ENCODE results near the gene DPF3. TPM values are rescaled to one million over a fixed set of nuclear protein-coding genes. Genes with fewer than 3 reads are reported as not detected.
"Not testable (repeated sequence)": the region's sequence is repeated elsewhere in the genome, so short reads cannot be mapped to it uniquely, and the experiment has no call there.

Gene DPF3
- total and polyA plus RNA-seq, 2 donors (not counting 1 experiment from before 2014, with no cell fraction given): 7.6 to 13.7 TPM

- no peaks in the 10 kb centered on the region for H4K20me1 ChIP-seq (ENCODE audit: control insufficient read depth, extremely low read depth, insufficient read depth, low read length)
These were observed 141.9 kb downstream of the DPF3 start for GRCh38 chr14:72752034-72752412.

GRCh38 chr14:72751276-72752033, 142.4 kb downstream of the DPF3 start:
- Histone ChIP-seq H4K20me1 (ENCODE audit: control insufficient read depth, extremely low read depth, insufficient read depth, low read length) (no peaks in the 10 kb centered on the region), H3K4me3 (replicated peaks in 1 of 4; ENCODE audit: control extremely low read depth in 1 of 4, insufficient read depth in 1 of 4, low read depth in 3 of 4, low read length in 4 of 4) (no peak overlapping the region), H2AFZ (ENCODE audit: low read length) (no peak overlapping the region), H3K9me3 (ENCODE audit: control insufficient read depth, insufficient read depth, low read depth, low read length) (no peaks in the 10 kb centered on the region), H3K9ac (ENCODE audit: insufficient read depth, low read length) (no peak overlapping the region), H3K27ac (ENCODE audit: insufficient read depth, low read length) (no peak overlapping the region), H3K4me1 (ENCODE audit: control insufficient read depth, extremely low read depth, insufficient read depth, low read length) (peaks cover 8% of the 10 kb centered on the region), H3K4me2 (ENCODE audit: extremely low read depth, insufficient read depth, low read length) (no peak overlapping the region), H3K79me2 (ENCODE audit: control insufficient read depth, insufficient read depth, low read length) (no peaks in the 10 kb centered on the region), H3K27me3 (ENCODE audit: control insufficient read depth, insufficient read depth, low read length) (no peaks in the 10 kb centered on the region), H3K36me3 (ENCODE audit: control insufficient read depth, insufficient read depth, low read length) (peaks cover 8% of the 10 kb centered on the region)
- TF ChIP-seq EZH2 (IDR thresholded peaks at IDR 0.05; ENCODE audit: low read length, missing control alignments): no peak
- TF ChIP-seq CTCF (conservative IDR thresholded peaks at IDR 0.05 in 1 of 2, IDR thresholded peaks at IDR 0.05 in 1 of 2; ENCODE audit: low read depth in 1 of 2, low read length in 2 of 2): no peak
- DNase-seq (ENCODE audit: low read depth in 2 of 2): peak in 1 of 2 donors; percentile 22

More at GRCh38 chr14:72752034-72752412, 141.9 kb downstream of the DPF3 start:
- H3K4me3 ChIP-seq (replicated peaks in 1 of 4; ENCODE audit: control extremely low read depth in 1 of 4, insufficient read depth in 1 of 4, low read depth in 3 of 4, low read length in 4 of 4): no peak overlapping the region
- H3K79me2 ChIP-seq (ENCODE audit: control insufficient read depth, insufficient read depth, low read length): no peaks in the 10 kb centered on the region
- no peaks in the 10 kb centered on the region for H3K9me3 ChIP-seq (ENCODE audit: control insufficient read depth, insufficient read depth, low read depth, low read length)
- no peaks in the 10 kb centered on the region for H3K27me3 ChIP-seq (ENCODE audit: control insufficient read depth, insufficient read depth, low read length)
- peaks cover 3% of the 10 kb centered on the region for H3K4me1 ChIP-seq (ENCODE audit: control insufficient read depth, extremely low read depth, insufficient read depth, low read length)
- no peak overlapping the region for H3K4me2 ChIP-seq (ENCODE audit: extremely low read depth, insufficient read depth, low read length)
- DNase-seq (ENCODE audit: low read depth in 2 of 2): no peak
- H3K36me3 ChIP-seq (ENCODE audit: control insufficient read depth, insufficient read depth, low read length): peaks cover 8% of the 10 kb centered on the region
- H3K27ac ChIP-seq (ENCODE audit: insufficient read depth, low read length): no peak overlapping the region
- no peak overlapping the region for H3K9ac ChIP-seq (ENCODE audit: insufficient read depth, low read length)
- no peak overlapping the region for H2AFZ ChIP-seq (ENCODE audit: low read length)
- TF ChIP-seq CTCF (conservative IDR thresholded peaks at IDR 0.05 in 1 of 2, IDR thresholded peaks at IDR 0.05 in 1 of 2; ENCODE audit: low read depth in 1 of 2, low read length in 2 of 2): no peak
- TF ChIP-seq EZH2 (IDR thresholded peaks at IDR 0.05; ENCODE audit: low read length, missing control alignments): no peak

GRCh38 chr14:72748921-72749320, 145.0 kb downstream of the DPF3 start:
- not testable (repeated sequence) for H4K20me1 ChIP-seq (ENCODE audit: control insufficient read depth, extremely low read depth, insufficient read depth, low read length)
- H3K4me1 ChIP-seq (ENCODE audit: control insufficient read depth, extremely low read depth, insufficient read depth, low read length): peaks cover 23% of the 10 kb centered on the region

More at GRCh38 chr14:72748921-72749320, 145.0 kb downstream of the DPF3 start:
- DNase-seq (ENCODE audit: low read depth in 2 of 2); H3K9ac ChIP-seq (ENCODE audit: insufficient read depth, low read length); H3K27me3 ChIP-seq (ENCODE audit: control insufficient read depth, insufficient read depth, low read length); H2AFZ ChIP-seq (ENCODE audit: low read length); H3K36me3 ChIP-seq (ENCODE audit: control insufficient read depth, insufficient read depth, low read length); H3K4me2 ChIP-seq (ENCODE audit: extremely low read depth, insufficient read depth, low read length); H3K79me2 ChIP-seq (ENCODE audit: control insufficient read depth, insufficient read depth, low read length); H3K9me3 ChIP-seq (ENCODE audit: control insufficient read depth, insufficient read depth, low read depth, low read length); H3K27ac ChIP-seq (ENCODE audit: insufficient read depth, low read length); H3K4me3 ChIP-seq (replicated peaks in 1 of 4; ENCODE audit: control extremely low read depth in 1 of 4, insufficient read depth in 1 of 4, low read depth in 3 of 4, low read length in 4 of 4): not testable (repeated sequence)

All from fibroblast of lung (primary cell).